ENCODE data around the gene ERI3. TPM values are rescaled to one million over a fixed set of nuclear protein-coding genes. Genes with fewer than 3 reads are reported as not detected.

Gene ERI3
- total and polyA plus RNA-seq, 2 of the 4 experiments (the other 2 are of a cell fraction) = 56.6 to 70.9 TPM

DNA sequence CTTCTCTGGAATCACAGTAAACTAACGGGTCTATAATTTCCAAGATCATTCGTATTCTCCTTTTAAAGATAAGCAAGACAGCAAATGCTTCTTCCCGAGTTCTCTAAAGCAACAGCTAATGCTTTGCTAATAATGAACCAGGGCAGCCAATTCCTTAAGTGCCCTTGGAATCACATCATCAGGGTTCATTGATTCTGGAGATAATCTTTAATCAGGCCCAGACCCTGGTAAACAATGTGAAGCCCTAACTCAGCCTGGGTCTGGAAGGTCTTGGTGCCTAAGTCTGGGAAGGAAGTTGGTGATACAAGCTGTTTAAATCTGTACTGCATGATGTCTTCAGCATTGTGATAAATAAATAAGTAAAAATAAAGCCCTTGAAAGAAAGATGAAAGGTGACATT is 18.4 kb downstream of the ERI3 start:
- H2AFZ ChIP-seq (replicated peaks; ENCODE audit: low read length, poor library complexity) = no peak overlapping the region
- no peak overlapping the region for H2AK5ac ChIP-seq (ENCODE audit: low read depth, low read length)
- no peak overlapping the region for H2BK5ac ChIP-seq (ENCODE audit: low read depth, low read length, poor library complexity, severe bottlenecking)
- peaks cover 10% of the 10 kb centered on the region; the same call in 1 of the 2 replicates for H4K20me1 ChIP-seq (ENCODE audit: insufficient read depth, low read length)
- no peaks in the 10 kb centered on the region; the same call in 1 of the 2 replicates for H3K9me1 ChIP-seq (ENCODE audit: insufficient read depth, low read length)
- intact Hi-C loops (cut with micrococcal nuclease) (no loop called here), in situ Hi-C loops (cut with MboI; ENCODE audit: low sequenced_read_pairs) (no loop called here), dilution Hi-C loops (cut with HindIII; ENCODE audit: low sequenced_read_pairs, unreplicated experiment) (no loop called here)
- H3K56ac ChIP-seq (ENCODE audit: extremely low read depth, insufficient read depth, low read length) = no peak overlapping the region
- no peak for ATAC-seq (ENCODE audit: low read depth)
- H3K79me1 ChIP-seq (ENCODE audit: low read depth in 1 of 2, low read length in 2 of 2) = peaks cover 15 to 28% of the 10 kb centered on the region in 2 experiments
- H3K23ac ChIP-seq (ENCODE audit: low read depth, low read length) = no peak overlapping the region
- H2BK120ac ChIP-seq (ENCODE audit: low read depth, low read length) = no peak overlapping the region
- H2AK9ac ChIP-seq (replicated peaks; ENCODE audit: low read depth, low read length, poor library complexity) = no peak overlapping the region
- H4K8ac ChIP-seq (ENCODE audit: low read depth in 2 of 2, low read length in 2 of 2) = no peak overlapping the region
- H3K4me1 ChIP-seq (ENCODE audit: control insufficient read depth, insufficient read depth, low read length) = no peaks in the 10 kb centered on the region
- H3K27me3 ChIP-seq (ENCODE audit: control insufficient read depth, insufficient read depth, low read length) = no peaks in the 10 kb centered on the region
- H3K14ac ChIP-seq (replicated peaks; ENCODE audit: low read depth, low read length) = no peak overlapping the region
- no peak overlapping the region for H4K91ac ChIP-seq (ENCODE audit: insufficient read depth, low read depth, low read length)
- BruUV-seq (replicated peaks) = no TSS peak
- WGBS, 2 experiments (ENCODE audit: extremely low coverage in 2 of 2, insufficient read length in 1 of 2) = 72% methylated on average over 3 of the region's 3 CpGs; no CpG with 5 or more reads in 1 of the 2 experiments
- no peak overlapping the region for H3K4me3 ChIP-seq (ENCODE audit: insufficient read depth, low read depth, low read length)
- H3K4me2 ChIP-seq (ENCODE audit: low read depth, low read length) = no peak overlapping the region
- H3K9me3 ChIP-seq (ENCODE audit: control insufficient read depth, insufficient read depth, low read length) = peaks cover 9% of the 10 kb centered on the region; the same call in 1 of the 2 replicates
- peaks cover 36% of the 10 kb centered on the region for H3K36me3 ChIP-seq (ENCODE audit: control insufficient read depth, insufficient read depth, low read length)
- ChIA-PET POLR2A (ENCODE audit: unreplicated experiment) (no interaction called here), CTCF (no interaction called here)
- H2BK20ac ChIP-seq (ENCODE audit: low read depth, low read length) = no peak overlapping the region
- H3K18ac ChIP-seq (ENCODE audit: low read depth, low read length) = no peak overlapping the region
- H3K4ac ChIP-seq (ENCODE audit: low read depth, low read length) = no peak overlapping the region
- H3K27ac ChIP-seq (ENCODE audit: insufficient read depth, low read length) = no peak overlapping the region
- no peak overlapping the region for H2BK15ac ChIP-seq (ENCODE audit: low read depth, low read length)
- H3K9ac ChIP-seq (ENCODE audit: low read depth, low read length) = no peak overlapping the region
- no peak for TF ChIP-seq FOS (IDR thresholded peaks at IDR 0.05; ENCODE audit: low read depth, low read length)
- TF ChIP-seq CHD1 (IDR thresholded peaks at IDR 0.05; ENCODE audit: low read depth, low read length) = no peak
- no peak for TF ChIP-seq NFE2L2 (IDR thresholded peaks at IDR 0.05; ENCODE audit: low read depth, low read length)
- no peak for TF ChIP-seq CEBPB (IDR thresholded peaks at IDR 0.05; ENCODE audit: low read depth, low read length)
- no peak for TF ChIP-seq MXI1 (IDR thresholded peaks at IDR 0.05; ENCODE audit: borderline replicate concordance, low read depth, low read length)
- no peak for TF ChIP-seq POLR2A (IDR thresholded peaks at IDR 0.05; ENCODE audit: low read depth, low read length)
- no peak for TF ChIP-seq ELK1 (IDR thresholded peaks at IDR 0.05; ENCODE audit: borderline replicate concordance, low read depth, low read length)
- TF ChIP-seq BHLHE40 (IDR thresholded peaks at IDR 0.05; ENCODE audit: low read depth, low read length) = no peak
- no peak for DNase-seq
- H4K5ac ChIP-seq (ENCODE audit: low read depth, low read length) = no peak overlapping the region

Data from IMR-90 (cell line).